Retinal pigment epithelial cell (primary cell): ENCODE results near the gene PRKAG2.

Experiments used
- DNase-seq: peaks from one replicate; pipeline ENCODE4 v3.0.0-alpha.2; 2010; ENCODE audit warnings: low read depth
- H3K4me3 ChIP-seq: 2 replicates; pipeline ENCODE4 v1.5.1; 2011; ENCODE audit warnings: mild to moderate bottlenecking, low read length, control low read depth, moderate library complexity
- TF ChIP-seq, protein P1 (sequence below): conservative IDR thresholded peaks from 2 replicates; pipeline ENCODE4 v1.5.1; 2011; ENCODE audit warnings: low read depth, low read length, control low read depth, inconsistent platforms

The PRKAG2 gene

DNA sequence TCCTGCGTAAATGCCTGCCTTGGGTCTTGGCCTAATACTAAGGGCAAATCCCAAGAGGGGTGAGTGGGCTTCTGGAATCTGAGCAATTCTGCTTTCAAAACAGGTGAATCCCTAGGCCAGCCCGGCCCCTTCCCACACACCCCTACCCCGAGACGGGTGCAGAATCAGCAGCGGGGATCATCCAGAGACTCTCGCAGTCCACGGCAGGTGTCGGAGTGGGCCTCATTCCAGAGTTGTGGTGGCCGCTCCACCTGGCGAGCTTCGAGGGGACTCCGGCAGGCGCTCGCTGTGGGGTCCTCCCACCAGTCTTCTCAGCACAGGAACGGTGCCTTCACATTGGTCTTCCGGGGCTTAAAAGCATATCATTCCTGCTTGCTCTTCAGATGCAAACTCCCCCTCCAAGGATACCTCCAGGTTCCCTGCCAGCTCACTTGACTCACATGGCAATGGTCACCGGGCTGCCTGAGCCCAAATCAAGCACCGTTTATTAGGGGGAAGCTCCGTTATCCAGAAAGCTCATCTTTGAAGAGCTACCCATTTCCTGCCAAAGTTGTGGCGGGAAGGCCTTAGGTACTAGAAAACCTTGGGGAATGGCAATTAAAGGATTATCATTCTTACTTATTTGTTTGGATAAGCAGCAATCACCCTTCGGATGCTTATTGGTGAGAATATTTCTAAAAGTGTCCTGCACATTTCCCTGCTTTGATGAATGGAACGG, 67.6 kb downstream of the PRKAG2 start:
- no peak for DNase-seq
- no peak overlapping the region for H3K4me3 ChIP-seq
- TF ChIP-seq, protein P1, sequence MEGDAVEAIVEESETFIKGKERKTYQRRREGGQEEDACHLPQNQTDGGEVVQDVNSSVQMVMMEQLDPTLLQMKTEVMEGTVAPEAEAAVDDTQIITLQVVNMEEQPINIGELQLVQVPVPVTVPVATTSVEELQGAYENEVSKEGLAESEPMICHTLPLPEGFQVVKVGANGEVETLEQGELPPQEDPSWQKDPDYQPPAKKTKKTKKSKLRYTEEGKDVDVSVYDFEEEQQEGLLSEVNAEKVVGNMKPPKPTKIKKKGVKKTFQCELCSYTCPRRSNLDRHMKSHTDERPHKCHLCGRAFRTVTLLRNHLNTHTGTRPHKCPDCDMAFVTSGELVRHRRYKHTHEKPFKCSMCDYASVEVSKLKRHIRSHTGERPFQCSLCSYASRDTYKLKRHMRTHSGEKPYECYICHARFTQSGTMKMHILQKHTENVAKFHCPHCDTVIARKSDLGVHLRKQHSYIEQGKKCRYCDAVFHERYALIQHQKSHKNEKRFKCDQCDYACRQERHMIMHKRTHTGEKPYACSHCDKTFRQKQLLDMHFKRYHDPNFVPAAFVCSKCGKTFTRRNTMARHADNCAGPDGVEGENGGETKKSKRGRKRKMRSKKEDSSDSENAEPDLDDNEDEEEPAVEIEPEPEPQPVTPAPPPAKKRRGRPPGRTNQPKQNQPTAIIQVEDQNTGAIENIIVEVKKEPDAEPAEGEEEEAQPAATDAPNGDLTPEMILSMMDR, result no peak

- TF ChIP-seq, protein P1, result no peak
- H3K4me3 ChIP-seq, result no peak overlapping the region
- DNase-seq, result peak; percentile 42
These were observed 68.3 kb downstream of the PRKAG2 start for GRCh38 chr7:151808400-151809145.

GRCh38 chr7:151807846-151808245, 69.1 kb downstream of the PRKAG2 start:
- no peak overlapping the region for H3K4me3 ChIP-seq
- DNase-seq, result no peak

GRCh38 chr7:151806952-151807775, 69.8 kb downstream of the PRKAG2 start:
- DNase-seq, result no peak
- TF ChIP-seq, protein P1, result no peak
- no peak overlapping the region for H3K4me3 ChIP-seq

More at GRCh38 chr7:151807846-151808245, 69.1 kb downstream of the PRKAG2 start:
- TF ChIP-seq, protein P1, result no peak

DNA sequence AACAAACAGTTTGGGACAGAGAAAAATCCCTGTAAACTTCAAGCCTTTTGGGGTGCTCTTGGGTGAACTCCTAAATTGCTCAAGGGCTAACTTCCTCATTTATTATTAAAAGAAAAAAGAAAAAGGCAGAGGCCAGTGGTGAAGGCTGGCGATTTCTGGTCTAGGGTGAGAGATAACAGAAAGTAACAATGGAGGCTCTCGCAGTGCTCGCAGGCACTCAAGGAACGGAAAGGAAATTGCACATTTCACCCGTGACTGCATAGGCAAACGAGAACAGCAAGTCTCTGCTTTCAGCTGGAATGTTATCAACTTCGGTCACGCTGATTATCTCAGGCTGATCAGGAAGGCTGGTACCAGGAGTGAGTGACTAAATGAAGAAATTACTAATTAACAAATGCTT, 70.7 kb downstream of the PRKAG2 start:
- TF ChIP-seq, protein P1, result no peak
- no peak for DNase-seq
- H3K4me3 ChIP-seq, result no peak overlapping the region

GRCh38 chr7:151805191-151805590, 71.7 kb downstream of the PRKAG2 start:
- TF ChIP-seq, protein P1, result no peak
- no peak for DNase-seq
- H3K4me3 ChIP-seq, result no peak overlapping the region
